GM12801 (cell line): Measurements from ENCODE around the gene GRIK3.

Experiments
- CTCF ChIP-seq: IDR thresholded peaks from one replicate; pipeline ENCODE4 v1.5.1; 2011; ENCODE audit warnings: control low read depth; ENCODE audit not compliant: insufficient read length; ENCODE audit errors: extremely low read depth

GRIK3 gene

GRCh38 chr1:37034121-37035013 is at the start of gene GRIK3:
Gene GRIK3 (minus strand): TSS chr1:37034515. CDS start chr1:37034108, 407 bp downstream.
- TF ChIP-seq CTCF = no peak

GRCh38 chr1:37084013-37084412 is 49.7 kb upstream of the GRIK3 start:
- no peak for TF ChIP-seq CTCF

- no peak for TF ChIP-seq CTCF
Measured at GRCh38 chr1:37083603-37084002, 49.3 kb upstream of the GRIK3 start.

- no peak for TF ChIP-seq CTCF
Measured at GRCh38 chr1:37078866-37079265, 44.6 kb upstream of the GRIK3 start.

GRCh38 chr1:37076168-37076567 is 41.9 kb upstream of the GRIK3 start:
- no peak for TF ChIP-seq CTCF

- TF ChIP-seq CTCF = no peak
Measured at GRCh38 chr1:37073854-37074379, 39.6 kb upstream of the GRIK3 start.

- TF ChIP-seq CTCF = no peak
Measured at GRCh38 chr1:37073152-37073853, 39.0 kb upstream of the GRIK3 start.
